Coronary artery (tissue), 2 donors: Measurements from ENCODE around the gene MEX3A.

Experiments
- DNase-seq: peaks from one replicate; pipeline ENCODE4 v3.0.0-alpha.2; 2017; ENCODE audit warnings: low spot score
- H3K27ac ChIP-seq, 2 donors: fragments of 200-600 bp; sonication (generic); one replicate each; pipeline ENCODE4 v1.5.1; 2016 to 2019
- H3K4me3 ChIP-seq: fragments of 200-600 bp; sonication (generic); 2 replicates; pipeline ENCODE4 v1.5.1; 2016; ENCODE audit warnings: mild to moderate bottlenecking, moderate library complexity
- TF ChIP-seq, protein P1 (sequence below): fragments of 200-600 bp; sonication (generic); IDR thresholded peaks from one replicate; pipeline ENCODE4 v1.5.1; 2019; ENCODE audit warnings: antibody characterized with exemption

Gene MEX3A

GRCh38 chr1:156060937-156061636, 21.2 kb downstream of the MEX3A start, which contains the start of gene RAB25:
Gene RAB25 (plus strand): TSS chr1:156061160. CDS start chr1:156061401, 241 bp downstream.
- no peak within 1 kb of the TSS for H3K4me3 ChIP-seq
- TF ChIP-seq, protein P1, sequence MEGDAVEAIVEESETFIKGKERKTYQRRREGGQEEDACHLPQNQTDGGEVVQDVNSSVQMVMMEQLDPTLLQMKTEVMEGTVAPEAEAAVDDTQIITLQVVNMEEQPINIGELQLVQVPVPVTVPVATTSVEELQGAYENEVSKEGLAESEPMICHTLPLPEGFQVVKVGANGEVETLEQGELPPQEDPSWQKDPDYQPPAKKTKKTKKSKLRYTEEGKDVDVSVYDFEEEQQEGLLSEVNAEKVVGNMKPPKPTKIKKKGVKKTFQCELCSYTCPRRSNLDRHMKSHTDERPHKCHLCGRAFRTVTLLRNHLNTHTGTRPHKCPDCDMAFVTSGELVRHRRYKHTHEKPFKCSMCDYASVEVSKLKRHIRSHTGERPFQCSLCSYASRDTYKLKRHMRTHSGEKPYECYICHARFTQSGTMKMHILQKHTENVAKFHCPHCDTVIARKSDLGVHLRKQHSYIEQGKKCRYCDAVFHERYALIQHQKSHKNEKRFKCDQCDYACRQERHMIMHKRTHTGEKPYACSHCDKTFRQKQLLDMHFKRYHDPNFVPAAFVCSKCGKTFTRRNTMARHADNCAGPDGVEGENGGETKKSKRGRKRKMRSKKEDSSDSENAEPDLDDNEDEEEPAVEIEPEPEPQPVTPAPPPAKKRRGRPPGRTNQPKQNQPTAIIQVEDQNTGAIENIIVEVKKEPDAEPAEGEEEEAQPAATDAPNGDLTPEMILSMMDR, result no peak
- no peak for DNase-seq
- no peak within 1 kb of the TSS for H3K27ac ChIP-seq

- Histone ChIP-seq H3K4me3 (no peak overlapping the region), H3K27ac (no peak overlapping the region)
- TF ChIP-seq, protein P1, result no peak
- no peak for DNase-seq
Measured at GRCh38 chr1:156056326-156056849, 25.9 kb downstream of the MEX3A start.

- DNase-seq, result no peak
- TF ChIP-seq, protein P1, result no peak
- Histone ChIP-seq H3K27ac (peak overlapping the region; percentile 95 to 97), H3K4me3 (peak overlapping the region; percentile 99)
Measured at GRCh38 chr1:156055281-156056048, 26.8 kb downstream of the MEX3A start.

- peak within 1 kb of the TSS; percentile 99 for H3K4me3 ChIP-seq
- peak within 1 kb of the TSS; percentile 95 to 97 for H3K27ac ChIP-seq
- DNase-seq, result peak; percentile 98
- TF ChIP-seq, protein P1, result no peak
Measured at GRCh38 chr1:156054500-156055280, 27.6 kb downstream of the MEX3A start, which contains the start of gene LAMTOR2. Gene LAMTOR2 (plus strand): TSS chr1:156054782. CDS start chr1:156054890, 108 bp downstream.

DNA sequence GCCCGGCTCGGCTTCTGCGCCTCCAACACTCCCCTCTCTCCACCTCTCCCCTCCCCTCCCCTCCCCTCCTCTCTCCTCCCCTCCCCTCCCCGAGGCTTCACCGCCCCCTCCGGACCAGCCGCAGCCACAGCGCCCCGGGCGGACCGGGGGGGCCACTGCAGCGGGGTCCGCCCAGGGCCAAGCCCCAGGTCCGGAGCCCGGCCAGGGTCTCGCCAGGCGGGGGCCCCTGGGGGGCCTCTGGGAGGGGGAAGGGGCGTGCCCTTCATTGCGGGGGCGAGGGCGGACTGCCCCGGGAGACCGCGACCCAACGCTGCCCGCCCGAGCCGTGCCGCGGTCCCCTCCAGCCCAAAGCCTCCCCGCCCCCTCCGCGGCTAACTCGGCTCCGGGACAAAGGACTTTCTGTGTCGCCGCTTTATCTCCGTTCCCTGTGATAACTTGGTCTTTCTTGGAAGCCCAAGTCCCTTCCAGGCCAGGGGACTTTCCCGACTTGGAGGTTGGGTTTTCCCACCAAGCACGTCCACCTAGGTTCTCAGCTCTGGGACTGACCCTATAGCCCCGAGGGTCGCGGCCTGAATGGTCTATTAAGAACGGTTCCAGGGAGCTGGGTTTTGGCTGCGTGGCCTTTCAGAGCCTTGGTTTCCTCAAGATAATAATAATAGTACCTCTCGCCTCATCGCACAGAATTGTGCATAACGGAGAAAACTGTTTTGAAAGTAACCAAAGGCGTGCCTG, 28.3 kb downstream of the MEX3A start, which contains the start of gene UBQLN4:
TSS of gene UBQLN4 (minus strand) at position 31 of the 732 bp plus-strand sequence. CDS start 97 bp downstream, outside the sequence.
- H3K27ac ChIP-seq, result peak within 1 kb of the TSS; percentile 95 to 97
- peak within 1 kb of the TSS; percentile 99 for H3K4me3 ChIP-seq
- DNase-seq, result peak; percentile 93
- TF ChIP-seq, protein P1, result peak; percentile 53
